ENCODE data around the gene LILRA1.

DNA sequence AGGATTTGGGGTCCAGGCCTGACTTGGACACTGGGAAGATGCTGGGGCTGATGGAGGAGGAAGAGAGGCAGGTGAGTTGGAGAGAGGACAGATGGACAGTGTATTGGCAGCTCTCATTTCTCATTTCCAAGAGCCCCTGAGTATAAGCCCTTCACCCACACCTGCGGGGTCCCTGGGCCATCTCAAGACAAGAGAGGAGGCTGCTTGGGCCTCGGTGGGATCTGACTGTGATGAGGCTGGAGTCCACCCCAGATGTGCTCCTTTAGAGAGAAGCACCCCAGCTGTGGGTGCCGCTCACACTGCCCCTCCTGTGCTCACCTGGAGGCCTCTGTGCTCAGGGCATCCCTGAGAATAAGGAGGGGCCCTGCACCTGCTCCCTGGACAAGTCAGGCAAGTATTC is 16.1 kb upstream of the LILRA1 start:
- TF ChIP-seq, protein P1, sequence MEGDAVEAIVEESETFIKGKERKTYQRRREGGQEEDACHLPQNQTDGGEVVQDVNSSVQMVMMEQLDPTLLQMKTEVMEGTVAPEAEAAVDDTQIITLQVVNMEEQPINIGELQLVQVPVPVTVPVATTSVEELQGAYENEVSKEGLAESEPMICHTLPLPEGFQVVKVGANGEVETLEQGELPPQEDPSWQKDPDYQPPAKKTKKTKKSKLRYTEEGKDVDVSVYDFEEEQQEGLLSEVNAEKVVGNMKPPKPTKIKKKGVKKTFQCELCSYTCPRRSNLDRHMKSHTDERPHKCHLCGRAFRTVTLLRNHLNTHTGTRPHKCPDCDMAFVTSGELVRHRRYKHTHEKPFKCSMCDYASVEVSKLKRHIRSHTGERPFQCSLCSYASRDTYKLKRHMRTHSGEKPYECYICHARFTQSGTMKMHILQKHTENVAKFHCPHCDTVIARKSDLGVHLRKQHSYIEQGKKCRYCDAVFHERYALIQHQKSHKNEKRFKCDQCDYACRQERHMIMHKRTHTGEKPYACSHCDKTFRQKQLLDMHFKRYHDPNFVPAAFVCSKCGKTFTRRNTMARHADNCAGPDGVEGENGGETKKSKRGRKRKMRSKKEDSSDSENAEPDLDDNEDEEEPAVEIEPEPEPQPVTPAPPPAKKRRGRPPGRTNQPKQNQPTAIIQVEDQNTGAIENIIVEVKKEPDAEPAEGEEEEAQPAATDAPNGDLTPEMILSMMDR (IDR thresholded peaks at IDR 0.05), result no peak
- no peak for TF ChIP-seq POLR2A (IDR thresholded peaks at IDR 0.05)

Data from suprapubic skin (tissue), 3 donors.